ENCODE data around the gene HYAL3.

DNA sequence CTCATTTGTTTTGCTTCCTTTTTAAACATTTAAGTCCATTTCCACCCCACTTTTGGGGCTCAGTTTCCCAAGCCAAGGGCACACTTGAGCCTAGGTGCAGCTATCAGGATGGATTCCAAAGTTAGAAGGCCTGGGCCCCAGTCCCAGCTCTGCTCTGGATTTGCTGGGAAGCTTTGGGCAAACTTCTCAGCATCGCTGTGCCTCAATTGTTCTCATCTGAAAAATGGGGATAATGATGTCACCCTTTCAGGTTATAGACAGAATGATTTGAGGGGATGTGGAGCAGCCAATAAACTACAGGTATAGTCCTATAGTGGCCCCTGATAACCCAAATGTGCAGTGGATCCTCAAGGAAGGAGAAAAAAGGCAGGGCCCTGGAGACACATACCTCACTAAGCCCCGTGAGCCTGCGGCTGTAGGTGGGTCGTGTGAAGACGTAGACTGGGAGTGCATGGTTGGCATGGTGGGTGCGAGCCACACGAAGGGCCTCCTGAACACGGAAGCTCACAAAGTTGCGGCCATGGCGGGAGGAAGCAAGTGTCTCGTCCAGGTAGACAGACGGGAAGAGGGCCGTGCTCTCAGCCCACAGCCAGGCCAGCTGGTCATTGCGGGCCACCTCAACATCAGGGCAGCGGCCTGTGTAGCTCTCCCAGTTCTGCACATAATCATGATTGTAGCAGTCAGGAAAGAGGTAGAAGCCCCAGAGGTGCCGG is 20.1 kb upstream of the HYAL3 start:
- TF ChIP-seq, protein P1, sequence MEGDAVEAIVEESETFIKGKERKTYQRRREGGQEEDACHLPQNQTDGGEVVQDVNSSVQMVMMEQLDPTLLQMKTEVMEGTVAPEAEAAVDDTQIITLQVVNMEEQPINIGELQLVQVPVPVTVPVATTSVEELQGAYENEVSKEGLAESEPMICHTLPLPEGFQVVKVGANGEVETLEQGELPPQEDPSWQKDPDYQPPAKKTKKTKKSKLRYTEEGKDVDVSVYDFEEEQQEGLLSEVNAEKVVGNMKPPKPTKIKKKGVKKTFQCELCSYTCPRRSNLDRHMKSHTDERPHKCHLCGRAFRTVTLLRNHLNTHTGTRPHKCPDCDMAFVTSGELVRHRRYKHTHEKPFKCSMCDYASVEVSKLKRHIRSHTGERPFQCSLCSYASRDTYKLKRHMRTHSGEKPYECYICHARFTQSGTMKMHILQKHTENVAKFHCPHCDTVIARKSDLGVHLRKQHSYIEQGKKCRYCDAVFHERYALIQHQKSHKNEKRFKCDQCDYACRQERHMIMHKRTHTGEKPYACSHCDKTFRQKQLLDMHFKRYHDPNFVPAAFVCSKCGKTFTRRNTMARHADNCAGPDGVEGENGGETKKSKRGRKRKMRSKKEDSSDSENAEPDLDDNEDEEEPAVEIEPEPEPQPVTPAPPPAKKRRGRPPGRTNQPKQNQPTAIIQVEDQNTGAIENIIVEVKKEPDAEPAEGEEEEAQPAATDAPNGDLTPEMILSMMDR (IDR thresholded peaks at IDR 0.05), result no peak
- TF ChIP-seq POLR2A (IDR thresholded peaks at IDR 0.05), result no peak
